ENCODE data around the gene TIMM23.
"Not testable (repeated sequence)": the region's sequence is repeated elsewhere in the genome, so short reads cannot be mapped to it uniquely, and the experiment has no call there.

- not testable (repeated sequence) for TF ChIP-seq EZH2 (IDR thresholded peaks at IDR 0.05; ENCODE audit: borderline replicate concordance, low read depth, low read length, poor library complexity, severe bottlenecking)
- TF ChIP-seq CTCF (conservative IDR thresholded peaks at IDR 0.05; ENCODE audit: low read depth, low read length) = peak; percentile 35; the same call in 1 of the 2 replicates
Measured at GRCh38 chr10:45983538-45984186, 11.4 kb downstream of the TIMM23 start.

Data from A673 (cell line).